Stimulated activated CD4-positive, alpha-beta T cell treated with anti-CD3 and anti-CD28 coated beads, Interleukin-1b, Interleukin-23, amount 100 ng/mL, for 1 hour (primary cell): Measurements from ENCODE around the gene TMEM120B.

Experiments
- DNase-seq, 2 donors: peaks; one replicate each; pipeline ENCODE4 v3.0.0-alpha.2; 2020; ENCODE audit warnings: low read depth in 2 of 2

TMEM120B gene

DNA sequence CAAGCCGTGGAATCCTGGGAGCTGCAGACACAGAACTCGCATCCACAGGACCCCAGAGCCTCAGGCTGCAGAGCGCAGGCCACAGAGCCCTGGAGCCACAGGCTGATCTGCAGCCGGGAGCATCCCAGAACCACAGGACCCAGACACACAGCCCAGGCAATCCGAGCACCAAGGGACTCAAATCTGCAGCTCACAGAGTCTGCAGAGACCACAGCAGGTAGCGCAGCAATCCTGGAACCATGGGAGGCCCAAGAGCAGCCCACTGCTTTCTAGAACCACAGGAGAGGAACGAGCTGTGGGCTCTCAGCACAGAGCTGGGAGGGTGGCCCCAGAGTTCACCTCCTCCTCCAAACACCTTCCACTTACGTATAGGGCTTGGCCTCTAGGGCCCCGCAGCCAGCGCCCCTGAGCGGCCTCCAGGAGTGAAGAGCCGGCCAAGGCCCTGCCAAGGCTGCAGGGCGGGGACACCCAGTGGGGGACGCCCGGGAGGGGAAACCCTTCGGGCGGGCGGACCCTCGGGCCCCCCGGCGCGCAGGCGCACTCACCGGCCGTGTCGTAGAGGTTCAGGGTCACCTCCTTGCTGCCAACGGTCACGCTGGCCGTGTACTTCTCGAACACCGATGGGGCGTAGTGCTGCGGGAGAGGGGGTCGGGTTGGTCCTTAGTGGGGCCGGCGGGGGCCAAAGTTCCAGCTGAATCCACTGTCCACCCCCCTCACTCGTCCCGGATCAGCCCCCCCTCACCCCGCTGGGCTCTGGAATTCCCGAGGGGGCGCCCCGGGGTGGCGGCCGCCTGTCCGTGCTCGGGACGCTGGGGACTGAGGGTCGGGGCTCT is 80.3 kb downstream of the TMEM120B start:
- DNase-seq: no peak

DNA sequence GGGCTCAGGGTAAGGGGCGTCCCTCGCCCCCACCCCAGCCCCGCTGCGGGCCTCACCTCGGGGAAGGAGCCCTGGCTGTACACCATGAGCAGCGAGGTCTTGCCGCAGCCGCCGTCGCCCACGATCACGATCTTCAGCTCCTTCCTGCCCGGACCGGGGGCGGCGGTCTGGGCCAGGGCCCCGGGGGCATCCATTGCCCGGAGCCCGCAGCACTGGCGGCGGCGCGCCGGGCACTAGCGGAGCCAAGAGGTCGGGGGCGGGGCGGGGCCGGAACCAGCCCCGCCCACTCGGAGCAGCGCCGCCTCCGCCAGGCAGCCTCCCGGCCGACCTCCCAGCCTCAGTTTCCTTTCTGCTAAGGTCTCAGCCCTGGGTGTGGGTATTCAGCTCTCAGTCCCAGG is 80.9 kb downstream of the TMEM120B start, which contains the start of gene RHOF:
Gene RHOF (minus strand): TSS at position 249 of the 398 bp plus-strand sequence. CDS start 55 bp downstream, at position 194.
- no peak for DNase-seq

DNA sequence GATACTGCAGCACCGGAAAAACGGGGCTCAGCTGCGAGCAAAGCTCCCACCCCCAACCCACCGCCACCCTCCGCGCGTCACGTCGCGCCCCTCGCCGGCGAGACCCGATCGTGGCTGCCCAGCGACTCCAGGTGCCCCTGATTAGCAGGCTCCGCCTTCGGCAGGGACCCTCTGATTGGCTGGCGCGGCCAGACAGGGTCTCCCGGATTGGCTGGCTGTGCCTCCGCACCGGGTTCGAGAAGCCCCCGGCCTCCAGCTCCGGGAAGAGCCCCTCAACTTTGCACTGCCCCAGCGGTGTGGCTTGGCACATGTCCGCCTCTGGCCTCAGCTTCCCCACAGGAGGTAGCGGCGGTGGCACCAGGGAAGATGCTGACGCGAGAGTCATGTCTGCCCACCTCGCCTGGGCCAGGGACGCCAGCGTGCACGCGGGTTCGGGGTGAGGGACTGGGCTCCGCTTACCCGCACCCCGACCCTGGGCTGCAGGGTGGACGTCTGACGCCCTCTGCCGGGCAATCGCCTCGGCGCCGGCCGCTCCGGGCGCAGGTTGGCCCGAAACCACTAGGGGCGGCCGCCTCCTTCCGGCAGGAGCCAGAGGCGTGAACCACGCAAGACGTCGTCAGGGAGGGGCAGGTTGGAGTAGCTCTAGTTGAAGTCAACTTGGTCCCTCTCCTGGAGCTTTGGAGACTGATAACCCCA is 81.4 kb downstream of the TMEM120B start:
- peak; percentile 89 to 91 for DNase-seq

DNA sequence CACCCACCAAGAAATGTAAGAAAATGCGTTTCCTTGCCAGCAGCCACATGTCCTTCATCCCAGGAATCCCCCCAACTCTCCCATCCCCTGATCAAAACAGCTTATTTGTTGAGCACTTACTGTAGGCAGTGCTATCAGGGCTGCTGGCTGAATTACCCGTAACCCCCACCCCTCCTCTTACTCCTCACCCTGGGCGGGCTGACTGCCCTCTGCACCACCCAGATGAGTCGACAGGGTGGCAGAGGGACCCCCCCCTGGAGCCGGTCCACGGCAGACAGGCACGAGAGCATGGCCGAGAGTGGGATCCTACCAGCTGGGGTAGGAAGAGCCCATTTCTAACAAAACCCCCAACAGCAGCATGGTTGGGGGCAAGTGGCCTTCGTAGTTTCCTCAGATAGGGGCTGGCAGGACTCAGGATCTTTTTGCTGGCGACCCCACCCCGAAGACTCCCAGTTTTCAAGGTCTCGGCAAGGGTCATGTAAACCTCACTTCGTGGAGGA is 82.0 kb downstream of the TMEM120B start:
- no peak for DNase-seq

DNA sequence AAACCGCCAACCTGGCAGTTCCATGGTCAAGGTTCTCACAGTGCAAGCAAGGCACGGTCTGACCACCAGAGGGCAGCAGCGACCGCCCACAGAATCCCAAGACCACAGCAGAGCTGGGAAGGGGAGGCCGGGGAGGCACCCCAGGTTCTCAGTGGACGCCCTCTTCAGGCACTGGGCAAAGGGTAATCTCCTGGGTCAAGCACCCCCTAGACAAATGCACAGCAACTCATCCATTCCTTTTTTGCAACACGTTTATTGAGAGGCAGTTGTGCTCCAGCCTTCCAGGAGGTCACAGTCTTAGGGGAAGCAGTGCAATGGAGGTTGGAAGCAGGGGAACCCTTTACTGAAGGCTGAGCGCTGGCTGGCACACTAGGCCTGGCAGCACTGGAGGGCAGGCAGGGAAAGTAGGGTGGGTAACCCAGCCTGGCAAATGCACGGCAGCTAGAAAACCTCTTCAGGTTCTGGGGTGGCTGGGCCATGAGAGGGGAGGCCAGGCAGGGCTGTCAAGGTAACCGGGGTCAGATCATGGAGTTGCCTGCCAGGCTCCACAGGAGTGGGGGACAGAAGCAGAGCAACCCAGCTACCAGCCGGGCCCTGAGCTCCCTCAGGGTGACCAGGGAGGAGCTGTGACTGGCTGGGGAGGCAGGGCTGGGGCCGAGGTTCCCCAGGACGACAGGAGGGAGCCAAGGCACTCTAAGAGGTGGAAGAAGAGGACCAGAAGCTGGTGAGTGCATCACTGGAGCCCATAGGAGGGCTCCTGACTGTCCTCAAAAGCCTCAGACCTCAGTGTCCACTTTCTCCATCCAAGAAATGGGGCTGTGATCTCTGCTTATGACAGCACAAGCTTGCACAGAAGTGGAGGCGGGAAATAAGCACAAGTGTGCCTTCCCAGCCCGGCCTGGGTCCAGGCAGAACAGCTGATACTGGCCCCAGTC is 82.7 kb downstream of the TMEM120B start:
- peak in 1 of 2 donors; percentile 78 for DNase-seq

DNA sequence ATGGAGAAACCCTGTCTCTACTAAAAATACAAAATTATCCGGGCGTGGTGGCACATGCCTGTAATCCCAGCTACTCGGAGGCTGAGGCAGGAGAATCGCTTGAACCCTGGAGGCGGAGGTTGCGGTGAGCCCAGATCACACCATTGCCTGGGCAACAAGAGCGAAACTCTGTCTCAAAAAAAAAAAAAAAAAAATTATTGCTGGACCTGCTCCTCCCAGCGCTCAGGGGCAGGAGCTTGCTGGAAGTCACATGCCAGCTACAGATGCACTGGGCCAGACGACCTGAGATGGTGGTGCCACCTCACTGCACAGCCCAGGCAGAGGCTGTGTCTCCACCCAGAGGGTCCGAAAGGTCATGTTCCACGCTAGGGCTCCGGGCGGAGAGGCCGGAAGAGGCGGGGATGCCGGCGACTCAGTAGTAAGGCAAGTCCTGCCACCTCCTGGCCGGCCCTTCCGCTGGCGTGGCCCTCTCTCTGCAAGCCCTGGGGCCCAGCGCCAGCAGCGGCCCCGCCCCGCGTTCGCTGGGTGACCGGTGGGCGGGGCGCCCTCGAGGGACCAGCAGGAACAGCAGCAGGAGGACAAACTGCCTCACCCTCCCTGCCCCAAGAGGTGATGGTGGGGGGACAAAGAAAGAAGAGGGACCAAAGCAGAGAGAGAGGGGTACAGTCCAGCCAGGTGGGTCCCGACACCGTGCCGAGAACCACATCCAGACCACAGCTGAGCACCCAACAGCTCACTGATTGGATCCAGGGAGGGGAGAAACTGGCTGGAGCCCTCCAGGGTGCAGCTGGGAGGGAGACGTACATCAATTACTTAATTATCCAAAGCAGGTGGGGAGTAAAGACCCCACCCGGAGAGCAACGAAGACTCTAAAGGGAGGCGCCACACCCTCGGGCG is 84.6 kb downstream of the TMEM120B start:
- no peak for DNase-seq

DNA sequence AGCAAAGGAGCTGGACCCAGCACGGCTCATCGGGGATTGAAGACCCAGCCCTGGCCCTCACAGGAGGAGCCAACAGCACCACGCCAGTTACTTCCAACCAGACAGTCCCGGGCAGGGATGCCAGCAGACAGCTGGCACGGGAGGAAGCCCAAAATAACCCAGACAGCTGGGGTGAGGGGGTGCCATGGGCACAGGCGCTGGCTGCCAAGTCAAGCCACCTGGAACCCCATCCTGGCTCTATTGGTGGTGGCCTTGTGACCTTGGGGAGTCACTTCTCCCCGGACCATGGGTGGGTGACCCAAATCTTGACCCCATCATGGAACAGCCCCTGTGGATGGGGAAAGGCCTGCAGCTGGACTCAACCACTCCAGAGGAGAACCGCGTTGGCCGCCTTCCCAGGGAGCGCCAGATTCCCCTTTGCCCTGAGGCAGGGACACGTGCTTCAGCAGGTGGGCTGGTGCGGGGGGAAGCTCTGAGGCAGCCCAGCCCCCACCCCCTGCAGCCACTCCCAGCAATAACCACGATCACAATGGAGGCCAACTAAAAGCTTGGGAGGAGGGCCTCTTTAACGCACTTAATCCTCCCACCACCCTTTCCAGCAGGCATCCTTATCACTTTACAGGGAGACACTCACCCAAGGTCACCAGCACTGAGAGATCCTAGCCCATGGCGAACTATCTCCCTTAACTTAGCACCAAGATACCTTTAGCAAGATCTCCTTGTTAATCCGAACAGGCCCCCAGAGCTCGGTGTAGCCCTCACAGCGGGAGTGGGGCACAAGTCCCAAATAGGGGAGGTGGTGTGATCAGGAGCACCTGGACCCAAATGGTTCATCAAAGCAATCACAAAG is 85.6 kb downstream of the TMEM120B start:
- no peak for DNase-seq

DNA sequence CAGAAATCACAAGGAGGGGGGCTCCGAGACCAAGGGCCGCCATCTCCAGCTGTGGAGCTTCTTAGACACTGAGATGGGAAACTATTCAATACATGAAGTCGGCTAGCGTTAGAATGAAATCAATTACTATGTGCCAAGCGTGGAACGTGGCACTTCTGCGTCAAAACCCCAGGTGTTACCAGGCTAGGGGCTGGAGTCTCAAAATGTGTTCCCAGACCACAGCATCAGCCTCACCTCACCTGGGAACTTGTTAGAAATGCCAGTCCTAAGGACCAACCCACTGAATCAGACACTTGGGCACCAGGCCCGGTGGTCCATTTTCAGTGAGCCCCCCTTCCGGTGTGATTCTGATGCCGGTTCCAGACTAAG is 86.2 kb downstream of the TMEM120B start:
- no peak for DNase-seq

DNA sequence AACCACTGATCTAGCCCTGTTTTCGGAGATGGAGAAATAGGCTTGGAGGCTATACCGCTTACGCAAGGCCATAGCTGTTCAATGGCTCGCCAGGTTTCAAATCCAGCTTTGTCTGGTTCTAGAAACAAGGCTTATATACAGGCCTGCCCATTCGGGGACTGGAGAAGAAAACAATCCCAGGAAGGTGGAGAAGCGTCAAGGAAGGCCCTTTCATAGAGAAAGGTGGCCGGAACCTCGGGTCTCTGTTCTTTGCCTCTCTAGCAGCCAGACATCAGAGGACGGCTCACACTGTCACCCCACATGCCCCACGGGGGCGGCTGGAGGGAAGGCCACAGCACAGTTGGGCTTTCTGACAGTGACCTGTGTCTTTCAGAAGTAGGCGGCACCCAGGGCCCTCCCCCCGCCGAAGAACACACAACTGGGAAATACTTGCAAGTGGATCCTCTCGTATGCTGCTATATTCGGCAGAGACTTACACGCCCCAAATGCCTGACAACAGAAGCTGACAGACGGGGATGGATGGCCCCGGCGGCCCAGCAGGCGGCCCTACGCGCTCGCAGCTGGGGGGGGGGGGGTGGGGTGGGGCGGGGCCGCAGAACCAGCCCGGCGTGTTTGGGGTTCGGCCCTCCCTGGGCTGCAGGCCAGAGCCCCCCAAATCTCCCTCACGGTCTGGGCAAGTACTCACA is 86.7 kb downstream of the TMEM120B start:
- DNase-seq: no peak

DNA sequence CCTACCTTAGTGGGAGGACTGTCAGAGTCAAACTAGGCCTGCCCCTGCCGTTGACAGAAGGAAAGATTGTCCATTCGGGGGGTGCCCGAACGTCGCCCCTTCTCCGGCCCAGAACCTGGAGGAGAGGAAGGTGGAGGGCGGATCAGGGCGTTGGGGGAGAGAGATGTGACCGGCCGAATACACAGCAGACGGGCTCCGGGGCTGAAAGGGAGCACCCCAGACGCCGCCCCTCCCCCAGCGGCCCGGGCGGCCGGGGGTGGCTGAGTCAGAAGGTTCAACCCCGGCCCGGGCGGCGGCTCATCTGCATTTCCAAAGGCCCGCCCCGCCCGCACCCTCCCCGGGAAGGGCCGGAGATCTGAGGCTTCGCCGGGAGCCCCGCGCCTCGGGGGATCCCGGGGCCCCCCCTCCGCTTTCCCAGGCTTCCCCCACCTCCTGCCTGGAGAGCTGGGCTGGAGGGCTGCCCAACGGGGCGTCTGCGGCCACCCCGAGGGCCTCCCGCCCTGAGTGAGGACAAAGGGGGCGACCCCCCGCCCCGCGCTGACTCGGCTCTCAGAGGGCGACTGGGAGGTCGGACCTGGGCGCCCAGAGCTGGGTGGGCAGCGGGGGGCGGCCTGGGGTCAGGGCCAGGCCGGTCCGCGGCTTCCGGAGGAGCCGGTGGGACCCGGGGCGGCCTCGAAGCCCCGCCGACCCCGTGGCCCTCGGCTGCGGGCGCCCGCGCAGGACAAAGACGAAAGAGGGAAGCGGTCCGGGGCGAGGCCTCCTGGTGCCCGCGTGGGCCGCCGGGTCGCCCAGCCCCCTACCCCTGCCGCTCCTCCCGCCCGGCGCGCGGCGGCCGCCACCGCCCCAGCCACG is 87.5 kb downstream of the TMEM120B start:
- DNase-seq: peak in 1 of 2 donors; percentile 72

DNA sequence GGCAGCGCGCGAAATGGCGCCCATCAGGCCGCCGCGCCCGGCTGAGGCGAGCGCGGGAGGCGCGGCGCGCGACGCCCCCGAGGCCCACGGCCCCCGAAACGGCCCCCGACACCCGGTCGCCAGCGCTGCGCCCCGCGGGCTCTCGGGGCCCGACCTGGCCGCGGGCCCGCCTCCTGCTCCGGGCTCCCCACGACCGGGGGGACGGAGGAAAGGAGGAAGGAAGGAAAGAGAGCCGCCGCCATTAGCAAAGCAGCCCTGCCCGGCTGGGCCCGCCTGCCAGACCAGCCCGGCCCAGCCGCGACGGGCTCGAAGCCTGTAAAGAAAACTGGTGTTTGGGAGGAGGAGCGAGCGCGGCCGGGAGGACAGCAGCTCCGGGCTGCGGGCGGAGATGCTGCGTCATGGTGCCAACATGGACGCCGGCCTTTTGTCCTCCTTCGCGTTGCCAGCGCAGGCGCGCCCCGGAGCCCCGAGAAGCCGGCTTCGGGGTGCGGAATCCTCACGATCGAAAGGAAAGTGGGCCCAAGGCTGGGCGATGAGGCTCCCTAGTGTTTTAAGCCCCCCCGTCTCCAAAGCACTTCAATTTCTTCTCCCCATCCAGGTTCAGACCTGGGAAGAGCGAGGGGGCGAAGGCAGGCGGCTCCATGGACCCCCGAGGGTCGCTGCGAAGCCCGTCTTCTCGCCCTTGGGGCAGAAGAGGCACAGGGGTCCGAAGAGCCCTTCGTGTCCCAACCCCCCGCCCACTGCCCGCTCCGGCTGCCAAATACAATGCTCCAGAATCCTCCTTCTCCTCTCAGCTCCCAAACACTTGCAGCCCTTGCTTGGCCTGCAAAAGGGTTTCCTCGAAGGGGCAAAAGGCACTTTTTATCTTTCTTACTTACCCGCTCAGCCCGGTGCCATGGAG is 88.4 kb downstream of the TMEM120B start:
- no peak for DNase-seq

DNA sequence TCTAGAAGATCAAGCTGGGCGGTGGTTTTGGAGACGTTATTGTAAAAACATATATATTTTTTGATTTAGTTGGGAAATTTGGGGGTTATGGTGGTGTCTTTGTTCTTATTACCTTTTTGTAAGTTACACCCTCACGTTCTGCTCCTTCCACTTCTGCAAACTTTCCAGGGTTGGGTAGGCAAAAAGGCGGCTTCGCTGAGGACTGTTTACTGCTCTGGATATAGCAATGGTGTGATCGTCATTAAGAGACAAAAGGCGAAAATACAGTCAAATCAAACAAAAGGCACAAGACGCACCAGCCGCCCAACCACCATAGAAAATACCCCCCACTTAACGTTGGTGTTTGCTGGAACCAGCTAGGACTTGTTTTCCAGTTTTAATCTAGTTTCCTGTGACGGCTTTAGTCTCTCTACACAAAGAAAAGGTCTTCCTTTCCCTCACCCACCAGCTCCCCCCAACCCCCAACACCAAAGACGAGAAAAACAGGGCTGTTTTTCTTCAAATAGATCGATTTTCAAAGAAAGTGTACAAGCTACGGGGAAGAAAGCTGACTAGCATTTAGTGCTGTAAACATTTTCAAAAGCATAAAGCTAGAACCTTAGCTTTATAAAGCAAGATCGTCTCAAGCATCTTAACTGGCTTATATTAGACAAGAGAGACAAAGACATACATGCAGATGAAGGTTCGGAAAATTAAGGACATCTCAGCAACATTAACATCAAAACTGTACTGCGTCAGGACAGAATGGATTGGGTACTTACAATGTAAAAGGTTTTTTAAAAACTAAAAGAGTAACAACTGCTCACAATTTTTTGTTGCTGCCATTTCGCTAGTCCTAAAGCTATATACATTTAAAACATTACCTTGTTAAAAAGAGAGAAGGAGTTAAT is 89.3 kb downstream of the TMEM120B start:
- DNase-seq: no peak

DNA sequence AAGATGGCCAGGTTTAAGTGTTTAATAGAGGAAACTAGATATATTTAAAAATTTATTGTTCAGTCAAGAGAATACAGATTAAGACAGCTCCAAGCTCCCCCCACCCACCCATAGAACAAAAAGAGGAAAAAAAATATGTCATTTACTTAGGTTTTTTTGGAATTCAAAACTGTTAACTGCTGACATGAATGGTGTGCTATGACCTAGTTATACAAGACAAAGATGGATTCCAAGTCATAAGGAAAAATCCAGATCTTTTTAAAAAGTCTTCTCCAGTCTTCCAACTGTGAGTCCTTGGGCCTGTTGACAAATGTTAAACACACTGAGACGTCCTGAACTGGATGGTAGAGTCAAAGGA is 89.9 kb downstream of the TMEM120B start:
- no peak for DNase-seq

DNA sequence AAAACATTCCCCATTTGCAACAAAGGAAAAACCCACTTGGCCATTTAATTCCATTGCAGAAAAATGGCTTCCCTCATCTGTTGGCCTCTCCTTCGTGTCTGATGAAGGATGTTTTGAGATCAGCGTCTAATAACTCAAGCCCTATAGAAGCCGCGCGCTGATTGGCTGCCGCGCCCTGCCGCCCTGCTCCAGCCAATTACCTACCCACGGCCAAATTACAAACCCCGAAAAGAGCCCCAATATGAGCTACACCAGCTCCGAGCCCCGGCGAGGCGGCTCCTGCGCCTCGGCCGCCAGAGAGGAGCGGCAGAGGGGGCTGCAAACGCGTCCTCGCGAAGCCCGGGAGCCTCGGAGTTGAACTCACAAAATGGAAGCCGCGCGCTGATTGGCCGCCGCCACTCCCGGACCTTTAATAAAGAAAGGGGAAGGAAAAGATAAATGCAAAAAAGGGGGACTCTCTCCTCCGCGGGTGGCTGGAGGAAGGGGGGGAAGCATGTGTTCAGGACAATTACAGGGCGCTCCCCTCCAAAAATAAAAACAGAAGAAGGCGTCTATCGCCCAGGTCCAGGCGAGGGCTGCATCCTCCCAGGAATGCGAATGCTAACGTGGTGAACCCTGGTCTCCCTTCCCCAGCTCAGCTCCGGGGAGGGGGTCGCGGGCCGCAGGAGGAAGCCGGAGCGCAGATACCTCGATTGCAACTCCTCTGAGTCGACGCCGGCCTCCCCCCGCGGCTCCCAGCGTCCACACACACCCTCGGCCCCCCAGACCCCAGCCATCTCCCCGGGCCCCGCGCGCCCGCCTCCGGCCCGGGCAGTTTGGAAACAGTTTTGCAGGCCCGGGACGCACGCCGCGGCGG is 90.5 kb downstream of the TMEM120B start:
- DNase-seq: peak; percentile 67 to 78

DNA sequence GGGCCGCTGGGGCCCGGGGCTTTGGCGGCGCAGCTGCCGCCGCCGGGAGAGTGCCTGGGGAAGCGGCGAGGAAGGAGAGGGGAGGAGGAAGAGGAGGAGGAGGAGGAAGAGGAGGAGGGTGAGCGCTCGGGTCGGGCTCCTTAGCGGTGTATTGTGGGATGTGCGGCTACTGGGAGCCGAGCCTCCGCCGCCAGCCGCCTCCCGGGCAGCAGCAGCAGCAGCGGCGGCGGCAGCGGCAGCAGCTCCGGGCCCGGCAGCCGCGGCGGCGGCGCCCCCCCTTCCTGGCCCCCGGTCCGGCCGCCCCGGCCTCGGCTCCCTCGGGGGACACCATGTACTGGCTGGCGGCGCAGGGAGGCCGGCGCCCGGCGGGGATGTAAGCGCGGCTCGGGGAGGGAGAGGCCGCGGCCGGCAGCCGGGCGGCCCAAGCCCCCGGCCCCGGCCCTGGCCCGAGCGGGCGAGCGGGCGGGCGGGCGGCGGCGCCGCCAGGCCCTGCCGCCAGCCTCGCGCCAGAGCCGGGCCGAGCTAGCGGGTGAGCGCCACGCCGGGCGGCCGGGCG is 91.4 kb downstream of the TMEM120B start, which contains the start of gene SETD1B:
Gene SETD1B (plus strand): TSS at position 149 of the 556 bp plus-strand sequence. CDS start 729 bp downstream, outside the sequence.
- DNase-seq: no peak
